Suppressor macrophage (primary cell): ENCODE measurements around the gene RUNDC1.
"Not testable (repeated sequence)": the region's sequence is repeated elsewhere in the genome, so short reads cannot be mapped to it uniquely, and the experiment has no call there.

ENCODE experiments used
- DNase-seq, 4 experiments: peaks; one replicate each; pipeline ENCODE4 v3.0.0-alpha.2; 2020 to 2022
- total RNA-seq, 17 experiments: gene quantifications; one replicate each; lab custom pipeline; 2026; ENCODE audit warnings: mixed read lengths in 6 of 17, inconsistent platforms in 3 of 17; lab: John Stamatoyannopoulos, UW

RUNDC1 gene
- 4.3 to 29.9 (median 21.6) reads per million in 17 experiments for total RNA-seq

DNA sequence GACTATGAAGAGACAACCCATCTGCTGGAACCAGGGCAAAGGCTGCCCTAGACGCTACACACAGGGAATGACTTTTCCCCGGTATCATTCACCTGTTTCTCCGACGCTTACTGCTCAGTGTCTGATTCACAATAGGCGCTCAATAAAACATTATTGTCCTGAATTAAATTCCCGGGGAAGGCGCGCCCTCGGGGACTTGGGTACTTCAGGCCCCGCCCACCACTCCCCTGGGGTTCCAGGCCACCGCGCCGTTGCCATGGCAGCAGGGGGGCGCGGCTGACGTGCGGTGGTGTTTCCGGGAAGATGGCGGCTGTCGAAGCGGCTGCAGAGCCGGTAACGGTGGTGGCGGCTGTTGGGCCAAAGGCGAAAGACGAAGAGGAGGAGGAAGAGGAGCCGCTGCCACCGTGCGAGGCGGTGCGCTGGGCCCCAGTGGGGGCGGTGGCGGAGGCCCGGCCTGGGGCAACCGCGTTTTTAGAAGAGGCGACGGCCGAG lies at the start of gene RUNDC1:
Gene RUNDC1, plus strand, starts transcription at position 292 of the 492 bp plus-strand sequence. Its CDS starts 12 bp downstream, at position 304.
- DNase-seq = peak; percentile 90 to 97 (median 94)

DNA sequence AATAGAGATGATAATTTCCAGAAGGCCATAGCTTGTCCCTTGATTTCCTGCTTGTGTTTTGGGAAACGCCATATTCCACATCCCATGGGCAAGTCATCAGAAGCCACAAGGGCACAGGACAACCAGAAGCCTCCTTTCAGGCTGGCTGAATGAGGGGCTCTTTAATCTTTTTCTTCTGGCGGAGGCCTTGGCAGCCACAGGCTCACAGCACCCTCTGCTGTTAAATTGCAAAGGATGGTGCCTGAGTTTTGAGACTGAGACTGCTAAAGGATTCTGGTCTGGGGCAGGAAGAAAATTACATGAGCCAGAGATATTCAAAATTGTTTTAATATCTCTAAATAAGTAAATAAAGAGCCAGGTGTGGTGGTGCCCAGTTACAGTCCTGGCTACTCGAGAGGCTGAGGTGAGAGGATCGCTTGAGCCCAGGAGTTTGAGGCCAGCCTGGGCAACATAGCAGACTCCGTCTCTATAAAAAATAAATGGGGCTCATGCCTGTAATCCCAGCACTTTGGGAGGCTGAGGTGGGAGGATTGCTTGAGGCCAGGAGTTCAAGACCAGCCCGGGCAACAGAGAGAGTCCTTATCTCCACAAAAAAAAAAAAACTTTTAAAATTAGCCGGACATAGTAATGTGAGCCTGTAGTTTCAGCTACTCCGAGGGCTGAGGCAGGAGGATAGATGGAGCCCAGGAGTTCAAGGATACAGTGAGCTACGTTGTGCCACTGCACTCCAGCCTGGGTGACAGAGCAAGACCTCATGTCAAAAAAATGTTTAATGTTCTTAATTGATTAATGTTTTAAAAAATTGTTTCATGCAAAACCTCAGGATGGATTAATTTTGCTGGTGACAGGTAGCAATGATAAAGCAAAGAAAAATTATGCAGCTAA lies 42.4 kb upstream of the RUNDC1 start:
- DNase-seq = peak; percentile 41 to 69 (median 66)

DNA sequence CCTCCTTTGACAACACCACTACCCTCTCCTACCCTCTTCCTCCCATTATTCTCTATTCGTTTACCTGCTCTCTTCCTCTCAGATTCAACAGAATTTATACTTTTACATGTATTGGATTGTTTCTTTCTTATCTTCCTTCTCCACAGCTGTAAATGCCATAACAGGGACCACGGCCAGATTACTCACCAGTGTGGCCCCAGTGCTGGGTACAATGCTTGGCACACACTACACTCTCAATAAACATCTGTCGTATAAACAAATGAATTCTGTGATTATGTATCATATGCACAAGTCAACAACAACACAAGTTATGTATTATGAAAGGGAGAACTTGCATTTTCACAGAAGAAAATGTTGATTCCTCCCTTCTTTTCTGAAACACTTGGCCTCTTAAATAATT lies 36.2 kb upstream of the RUNDC1 start:
- no peak for DNase-seq

DNA sequence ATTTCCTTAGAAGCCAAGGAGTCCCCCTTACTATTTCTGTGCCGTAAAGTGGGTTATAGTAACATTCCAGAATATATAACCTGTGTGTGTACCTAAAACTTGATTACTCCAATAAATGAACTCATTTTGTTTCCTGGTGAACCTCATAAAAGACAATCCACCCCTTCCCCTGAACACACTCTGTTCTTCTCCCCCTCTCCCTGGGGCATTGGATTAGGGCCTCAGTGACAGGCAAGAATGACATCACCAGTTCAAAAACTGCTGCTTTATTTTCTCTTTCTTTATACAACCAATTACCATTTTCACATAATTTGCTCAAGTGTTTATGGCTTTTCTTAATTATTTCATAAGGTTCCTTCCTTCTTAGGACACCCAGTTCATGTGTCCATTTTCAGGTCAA lies 33.6 kb upstream of the RUNDC1 start:
- no peak for DNase-seq

- no peak for DNase-seq
These were observed 30.2 kb upstream of the RUNDC1 start for GRCh38 chr17:42950044-42950783.

GRCh38 chr17:42953669-42954068 lies 26.7 kb upstream of the RUNDC1 start:
- no peak for DNase-seq

GRCh38 chr17:42964161-42964932 lies 16.0 kb upstream of the RUNDC1 start, which contains the start of gene AARSD1:
AARSD1 (minus strand) TSS chr17:42964454; CDS start chr17:42964440, 14 bp downstream.
- peak; percentile 93 to 96 (median 95) for DNase-seq

- no peak for DNase-seq
These were observed 12.4 kb upstream of the RUNDC1 start for GRCh38 chr17:42967925-42968324.

DNA sequence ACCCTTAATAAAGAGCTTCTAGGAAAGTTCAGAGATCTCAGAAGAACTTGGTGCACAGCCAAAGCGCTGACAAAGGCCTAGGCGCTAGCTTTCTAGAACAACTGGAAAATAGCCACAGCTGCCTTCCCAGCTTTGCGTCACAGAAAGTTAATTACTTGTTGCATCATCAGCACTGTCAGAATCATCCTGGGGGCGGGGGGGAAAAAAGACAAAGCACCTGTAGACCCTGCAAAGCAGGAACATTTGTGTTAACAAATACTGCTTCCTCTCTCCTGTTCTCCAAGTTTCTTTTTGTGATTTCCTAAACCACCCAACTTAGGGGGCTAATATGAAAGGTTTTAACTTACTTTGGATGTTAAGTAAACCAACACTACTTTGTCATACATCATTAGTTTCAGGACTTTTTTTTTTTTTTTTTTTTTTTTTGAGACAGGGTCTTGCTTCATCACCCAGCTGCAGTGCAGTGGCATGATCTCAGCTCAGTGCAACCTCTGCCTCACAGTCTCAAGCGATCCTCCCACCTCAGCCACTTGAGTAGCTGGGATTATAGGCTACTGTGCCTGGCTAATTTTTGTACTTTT lies 11.3 kb upstream of the RUNDC1 start:
- peak in 3 of 4 experiments; percentile 41 to 64 (median 61) for DNase-seq

DNA sequence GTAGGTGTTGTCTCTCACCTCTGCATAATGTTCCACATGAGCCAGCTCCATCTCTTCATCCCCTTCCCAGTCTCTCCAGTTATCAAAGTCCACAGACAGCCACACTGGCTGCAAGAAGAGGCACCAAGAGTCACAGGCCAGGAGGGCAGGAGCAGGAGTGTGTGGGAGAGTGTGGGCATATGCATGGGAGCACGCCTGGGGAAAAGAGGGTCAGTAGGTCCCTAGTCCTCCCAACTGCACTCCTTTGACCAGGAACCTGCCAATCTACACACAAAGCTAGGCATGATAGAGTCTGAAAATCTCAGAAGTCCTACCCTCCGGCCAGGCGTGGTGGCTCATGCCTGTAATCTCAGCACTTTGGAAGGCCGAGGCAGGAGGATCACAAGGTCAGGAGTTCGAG lies 8.8 kb upstream of the RUNDC1 start:
- DNase-seq = no peak

DNA sequence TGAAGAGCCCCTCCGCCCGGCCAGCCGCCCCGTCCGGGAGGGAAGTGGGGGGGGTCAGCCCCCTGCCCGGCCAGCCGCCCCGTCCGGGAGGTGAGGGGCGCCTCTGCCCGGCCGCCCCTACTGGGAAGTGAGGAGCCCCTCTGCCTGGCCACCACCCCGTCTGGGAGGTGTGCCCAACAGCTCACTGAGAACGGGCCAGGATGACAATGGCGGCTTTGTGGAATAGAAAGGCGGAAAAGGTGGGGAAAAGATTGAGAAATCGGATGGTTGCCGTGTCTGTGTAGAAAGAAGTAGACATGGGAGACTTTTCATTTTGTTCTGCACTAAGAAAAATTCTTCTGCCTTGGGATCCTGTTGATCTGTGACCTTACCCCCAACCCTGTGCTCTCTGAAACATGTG lies 7.0 kb upstream of the RUNDC1 start:
- DNase-seq = not testable (repeated sequence)

- DNase-seq = no peak
These were observed 5.1 kb upstream of the RUNDC1 start for GRCh38 chr17:42975265-42975664.

DNA sequence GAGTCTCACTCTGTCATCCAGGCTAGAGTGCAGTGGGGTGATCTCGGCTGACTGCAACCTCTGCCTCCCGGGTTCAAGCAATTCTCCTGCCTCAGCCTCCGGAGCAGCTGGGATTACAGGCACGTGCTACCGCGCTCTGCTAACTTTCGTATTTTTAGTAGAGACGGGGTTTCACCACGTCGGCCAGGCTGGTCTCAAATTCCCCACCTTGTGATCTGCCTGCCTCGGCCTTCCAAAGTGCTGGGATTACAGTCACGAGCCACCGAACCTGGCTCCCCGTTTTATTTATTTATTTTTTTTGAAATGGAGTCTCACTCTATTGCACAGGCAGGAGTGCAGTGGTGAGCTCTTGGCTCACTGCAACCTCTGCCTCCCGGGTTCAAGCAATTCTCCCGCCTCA lies 4.7 kb upstream of the RUNDC1 start:
- not testable (repeated sequence) for DNase-seq

GRCh38 chr17:42979511-42980273 lies 673 bp upstream of the RUNDC1 start, which contains the start of gene PTGES3L:
PTGES3L (minus strand) TSS chr17:42980080; CDS start chr17:42980053, 27 bp downstream.
- DNase-seq = peak in 3 of 4 experiments; percentile 46 to 57 (median 50)

DNA sequence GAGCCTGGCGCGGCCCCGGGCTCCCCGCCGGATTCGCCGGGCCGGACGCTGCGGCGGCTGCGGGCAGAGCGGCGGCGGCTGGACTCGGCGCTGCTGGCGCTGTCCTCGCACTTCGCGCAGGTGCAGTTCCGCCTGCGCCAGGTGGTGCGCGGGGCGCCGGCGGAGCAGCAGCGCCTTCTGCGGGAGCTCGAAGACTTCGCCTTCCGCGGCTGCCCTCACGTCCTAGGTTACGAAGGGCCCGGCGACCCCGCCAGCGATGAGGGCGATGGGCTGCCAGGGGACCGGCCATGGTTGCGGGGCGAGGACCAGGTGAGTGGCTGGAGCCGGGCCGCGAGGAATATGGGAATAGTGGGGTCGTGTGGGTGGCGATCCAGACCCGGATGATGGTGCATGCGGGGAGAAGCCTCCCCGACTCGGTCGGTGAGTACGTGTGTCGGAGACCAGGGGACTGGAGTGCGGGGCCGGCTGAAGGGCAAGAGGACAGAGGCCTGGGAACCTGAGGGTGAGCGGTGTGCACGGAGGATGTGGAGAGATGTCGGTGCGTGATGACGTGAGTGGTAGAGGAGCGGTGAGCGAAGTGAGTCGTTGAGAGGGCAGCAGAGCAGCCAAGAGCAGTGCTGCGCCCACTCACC lies 517 bp downstream of the RUNDC1 start:
- DNase-seq = peak in 3 of 4 experiments; percentile 42 to 57 (median 45)

DNA sequence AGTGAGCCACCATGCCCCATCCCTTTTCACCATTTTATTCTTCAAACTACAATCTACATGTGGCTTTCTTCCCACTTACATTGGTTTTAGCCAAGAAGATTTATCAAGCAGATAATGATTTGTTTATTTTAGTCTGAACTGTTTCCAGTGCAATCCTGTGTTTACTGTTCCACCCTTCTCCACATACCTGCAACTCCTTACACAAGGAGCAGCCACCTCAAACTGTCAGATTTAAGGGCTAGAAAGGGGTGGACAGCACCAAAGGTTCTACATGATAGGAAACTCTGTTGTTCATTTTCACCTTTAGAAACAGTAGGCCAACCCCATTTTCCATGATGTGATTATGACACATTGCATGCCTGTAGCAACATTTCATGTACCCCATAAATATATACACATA lies 1.9 kb downstream of the RUNDC1 start:
- no peak for DNase-seq

DNA sequence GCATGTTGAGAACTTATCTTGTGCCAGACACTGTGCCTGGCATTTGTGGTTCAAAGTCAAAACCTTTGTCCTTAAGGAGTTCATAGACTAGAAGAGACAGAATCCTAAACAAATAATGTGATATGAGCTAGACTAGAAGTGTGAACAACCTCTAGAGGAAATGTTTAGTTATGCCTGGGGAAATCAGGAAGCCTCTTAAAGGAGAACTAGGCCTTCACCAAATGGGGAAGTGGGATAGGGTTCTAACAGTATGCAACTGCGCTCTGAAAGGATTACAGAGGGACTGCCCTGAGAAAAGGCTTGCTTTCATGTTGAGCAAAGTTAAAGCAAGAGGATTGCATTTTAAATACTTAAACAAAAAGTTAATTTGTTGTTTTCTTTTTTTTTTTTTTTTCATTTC lies 4.9 kb downstream of the RUNDC1 start:
- peak; percentile 74 to 92 (median 84) for DNase-seq

- DNase-seq = no peak
These were observed 8.8 kb downstream of the RUNDC1 start for GRCh38 chr17:42989141-42989540.

GRCh38 chr17:42989726-42990652 lies 9.6 kb downstream of the RUNDC1 start:
- no peak for DNase-seq
